VCaP (cell line): ENCODE measurements around the gene POU3F3.

Experiments
- H3K27ac ChIP-seq: fragments of 450-650 bp; 2 replicates; pipeline ENCODE4 v1.5.1; 2017
- CTCF ChIP-seq: fragments of 450-650 bp; conservative IDR thresholded peaks from 2 replicates; pipeline ENCODE4 v1.5.1; 2017; ENCODE audit warnings: mild to moderate bottlenecking, moderate library complexity

Gene POU3F3

GRCh38 chr2:104840893-104841585 lies 12.9 kb upstream of the POU3F3 start:
- TF ChIP-seq CTCF = no peak
- no peak overlapping the region for H3K27ac ChIP-seq

- H3K27ac ChIP-seq = no peak overlapping the region
- TF ChIP-seq CTCF = no peak
Observed at GRCh38 chr2:104841744-104842143, 12.2 kb upstream of the POU3F3 start.

- no peak for TF ChIP-seq CTCF
- no peak overlapping the region for H3K27ac ChIP-seq
Observed at GRCh38 chr2:104844807-104845551, 8.9 kb upstream of the POU3F3 start.

GRCh38 chr2:104845552-104845931 lies 8.4 kb upstream of the POU3F3 start:
- no peak for TF ChIP-seq CTCF
- no peak overlapping the region for H3K27ac ChIP-seq

GRCh38 chr2:104845946-104846785 lies 7.7 kb upstream of the POU3F3 start:
- H3K27ac ChIP-seq = no peak overlapping the region
- TF ChIP-seq CTCF = no peak

GRCh38 chr2:104846786-104847585 lies 6.9 kb upstream of the POU3F3 start:
- TF ChIP-seq CTCF = no peak
- H3K27ac ChIP-seq = no peak overlapping the region
